A549 (cell line): Measurements from ENCODE around the gene ZNF507. TPM values are rescaled to one million over a fixed set of nuclear protein-coding genes. Genes with fewer than 3 reads are reported as not detected.

Source experiments
- ATAC-seq, 2 experiments: fragments of 200-7000 bp in 1 of 2; fragments of >200 bp in 1 of 2; cut with Nextera tagmentation in 1 of 2; cut with Tn5 transposase in 1 of 2; 3 replicates each; pipeline versions ENCODE4 v1.8.0 to v1.9.1; 2018 to 2020; ENCODE audit warnings: mild to moderate bottlenecking in 1 of 2, moderate library complexity in 1 of 2
- CTCF ChIA-PET: fragments of 300-600 bp; sonication (Branson Sonifier 250); formaldehyde crosslinking; extraction: SDS; loops from one replicate; lab custom pipeline; 2021; ENCODE audit warnings: antibody characterized with exemption, inconsistent platforms; lab: Yijun Ruan, JAX
- POLR2A ChIA-PET: fragments of 350-600 bp; formaldehyde crosslinking; extraction: SDS; loops from one replicate; lab custom pipeline; 2021; ENCODE audit warnings: antibody characterized with exemption, inconsistent platforms; lab: Yijun Ruan, JAX
- DNase-seq, 2 experiments: peaks; one replicate each; pipeline versions ENCODE4 v3.0.0 to v3.0.0-alpha.2; 2011 to 2016; ENCODE audit warnings: low read depth in 1 of 2, low spot score in 1 of 2
- FAIRE-seq: peaks from 2 replicates; lab custom pipeline; 2011; peaks lifted over from hg19 to GRCh38; lab: Jason Lieb, UNC
- H3K27ac ChIP-seq, 2 experiments: fragments of >200 bp; sonication (Bioruptor Twin); formaldehyde crosslinking; 3 replicates each; pipeline ENCODE4 v1.5.1; 2016 to 2017
- H3K4me1 ChIP-seq: fragments of >200 bp; sonication (Bioruptor Twin); formaldehyde crosslinking; 3 replicates; pipeline ENCODE4 v1.6.1; 2016
- H3K4me2 ChIP-seq: fragments of >200 bp; sonication (Bioruptor Twin); formaldehyde crosslinking; 3 replicates; pipeline ENCODE4 v1.6.1; 2016
- H3K4me3 ChIP-seq: fragments of >200 bp; sonication (Bioruptor Twin); formaldehyde crosslinking; 3 replicates; pipeline ENCODE4 v1.5.1; 2016
- H3K9me3 ChIP-seq: fragments of >200 bp; sonication (Bioruptor Twin); formaldehyde crosslinking; 3 replicates; pipeline ENCODE4 v1.6.1; 2016
- ATOH8 ChIP-seq: fragments of 250-450 bp; sonication (Bioruptor Pico); IDR thresholded peaks from 2 replicates; pipeline ENCODE4 v1.5.0; 2020; ENCODE audit warnings: low read depth, mild to moderate bottlenecking, moderate library complexity
- BCL3 ChIP-seq: fragments of >200 bp; sonication (Bioruptor Twin); formaldehyde crosslinking; IDR thresholded peaks from 3 replicates; pipeline ENCODE4 v1.6.1; 2016
- BHLHE40 ChIP-seq: IDR thresholded peaks from 2 replicates; pipeline ENCODE4 v1.6.1; 2012; ENCODE audit warnings: low read depth, low read length, inconsistent platforms
- E2F6 ChIP-seq: IDR thresholded peaks from 2 replicates; pipeline ENCODE4 v1.6.1; 2012; ENCODE audit warnings: low read depth, borderline replicate concordance
- EHF ChIP-seq: fragments of 250-450 bp; sonication (Bioruptor Pico); IDR thresholded peaks from 2 replicates; pipeline ENCODE4 v1.5.0; 2020; ENCODE audit warnings: mild to moderate bottlenecking
- FOSL2 ChIP-seq, 2 experiments: fragments of 450-650 bp in 1 of 2; fragments of >200 bp in 1 of 2; sonication (Bioruptor Twin) in 1 of 2; formaldehyde crosslinking; IDR thresholded peaks; 2 replicates each; pipeline versions ENCODE4 v1.5.0 to v1.6.1; 2016 to 2020; ENCODE audit warnings: mild to moderate bottlenecking in 1 of 2, moderate library complexity in 1 of 2
- FOXS1 ChIP-seq: fragments of 250-450 bp; sonication (Bioruptor Pico); IDR thresholded peaks from 2 replicates; pipeline ENCODE4 v1.5.0; 2020; ENCODE audit warnings: mild to moderate bottlenecking, moderate library complexity
- GATA3 ChIP-seq: IDR thresholded peaks from 2 replicates; pipeline ENCODE4 v1.6.1; 2012; ENCODE audit warnings: borderline replicate concordance
- HOXB5 ChIP-seq: fragments of 250-450 bp; sonication (Bioruptor Pico); IDR thresholded peaks from 2 replicates; pipeline ENCODE4 v1.5.0; 2020; ENCODE audit warnings: mild to moderate bottlenecking, moderate library complexity
- JUN ChIP-seq, 2 experiments: fragments of >200 bp; sonication (Bioruptor Twin); formaldehyde crosslinking; IDR thresholded peaks; 2 replicates in 1 of 2; 3 replicates in 1 of 2; pipeline ENCODE4 v1.6.1; 2016 to 2017
- MAFK ChIP-seq: fragments of 450-650 bp; IDR thresholded peaks from 2 replicates; pipeline ENCODE4 v1.6.1; 2014; ENCODE audit not compliant: partially characterized antibody
- MAX ChIP-seq: IDR thresholded peaks from 2 replicates; pipeline ENCODE4 v1.6.1; 2012
- MAZ ChIP-seq: fragments of 150-350 bp; IDR thresholded peaks from 2 replicates; pipeline ENCODE4 v1.6.1; 2014; ENCODE audit warnings: antibody characterized with exemption, low read depth, low read length, borderline replicate concordance
- MYC ChIP-seq: IDR thresholded peaks from 2 replicates; pipeline ENCODE4 v1.6.1; 2012; ENCODE audit warnings: mild to moderate bottlenecking, inconsistent platforms, low read length, improper control_type of control experiment, borderline replicate concordance
- PHF8 ChIP-seq: fragments of 200-600 bp; sonication (generic); IDR thresholded peaks from 2 replicates; pipeline ENCODE4 v1.6.1; 2016; ENCODE audit warnings: low read depth, mild to moderate bottlenecking, antibody characterized with exemption, moderate library complexity, borderline replicate concordance
- POLR2A ChIP-seq: IDR thresholded peaks from 2 replicates; pipeline ENCODE4 v1.6.1; 2012; ENCODE audit warnings: mild to moderate bottlenecking, low read length
- RARB ChIP-seq: fragments of 250-450 bp; sonication (Bioruptor Pico); IDR thresholded peaks from 2 replicates; pipeline ENCODE4 v1.8.0; 2021; ENCODE audit warnings: mild to moderate bottlenecking, moderate library complexity
- RFX5 ChIP-seq: fragments of 450-650 bp; IDR thresholded peaks from 2 replicates; pipeline ENCODE4 v1.7.1; 2014; ENCODE audit warnings: antibody characterized with exemption, mild to moderate bottlenecking, moderate library complexity
- SMC3 ChIP-seq: fragments of >200 bp; sonication (Bioruptor Twin); formaldehyde crosslinking; IDR thresholded peaks from 3 replicates; pipeline ENCODE4 v1.6.1; 2018; ENCODE audit warnings: inconsistent platforms
- TFCP2L1 ChIP-seq: fragments of 250-450 bp; sonication (Bioruptor Pico); IDR thresholded peaks from 2 replicates; pipeline ENCODE4 v1.5.0; 2021; ENCODE audit warnings: mild to moderate bottlenecking
- TP53 ChIP-seq: fragments of 250-450 bp; sonication (Bioruptor Pico); IDR thresholded peaks from 2 replicates; pipeline ENCODE4 v1.5.0; 2021; ENCODE audit warnings: mild to moderate bottlenecking, moderate library complexity
- USF2 ChIP-seq: fragments of 450-650 bp; IDR thresholded peaks from 2 replicates; pipeline ENCODE4 v1.6.1; 2014; ENCODE audit warnings: antibody characterized with exemption
- ZC3H11A ChIP-seq: fragments of 450-650 bp; IDR thresholded peaks from 2 replicates; pipeline ENCODE4 v1.6.1; 2014; ENCODE audit warnings: antibody characterized with exemption, mild to moderate bottlenecking
- ZFP36 ChIP-seq: fragments of 450-650 bp; IDR thresholded peaks from 2 replicates; pipeline ENCODE4 v1.6.1; 2014; ENCODE audit warnings: borderline replicate concordance; ENCODE audit not compliant: partially characterized antibody
- ZSCAN20 ChIP-seq: fragments of 250-450 bp; sonication (Bioruptor Pico); IDR thresholded peaks from 2 replicates; pipeline ENCODE4 v1.8.0; 2022; ENCODE audit warnings: mild to moderate bottlenecking, moderate library complexity
- WGBS: methylation state at CpG from one replicate; pipeline ENCODE4 v1.1.6; 2017; ENCODE audit errors: missing lambda C conversion rate; 5-methylcytosine and 5-hydroxymethylcytosine counted together
- polyA plus RNA-seq, 4 experiments: library from polyadenylated mRNA; depleted of rRNA in 3 of 4; stranded (reverse); fragments of >200 nt; fragmentation: RNase III in 1 of 4; extraction: RNeasy Plus Mini Kit Qiagen cat#74134 plus additional on column Dnase treatment in 1 of 4; gene quantifications; 2 replicates in 3 of 4; 3 replicates in 1 of 4; pipeline ENCODE4 v1.2.3, GENCODE V29; 2011 to 2017
- TF ChIP-seq, protein P1 (sequence below): IDR thresholded peaks from 2 replicates; pipeline ENCODE4 v1.6.1; 2012

Gene ZNF507
- polyA plus RNA-seq, 2 of the 4 experiments (the other 2 are of a cell fraction) = 14.6 to 49.8 TPM

DNA sequence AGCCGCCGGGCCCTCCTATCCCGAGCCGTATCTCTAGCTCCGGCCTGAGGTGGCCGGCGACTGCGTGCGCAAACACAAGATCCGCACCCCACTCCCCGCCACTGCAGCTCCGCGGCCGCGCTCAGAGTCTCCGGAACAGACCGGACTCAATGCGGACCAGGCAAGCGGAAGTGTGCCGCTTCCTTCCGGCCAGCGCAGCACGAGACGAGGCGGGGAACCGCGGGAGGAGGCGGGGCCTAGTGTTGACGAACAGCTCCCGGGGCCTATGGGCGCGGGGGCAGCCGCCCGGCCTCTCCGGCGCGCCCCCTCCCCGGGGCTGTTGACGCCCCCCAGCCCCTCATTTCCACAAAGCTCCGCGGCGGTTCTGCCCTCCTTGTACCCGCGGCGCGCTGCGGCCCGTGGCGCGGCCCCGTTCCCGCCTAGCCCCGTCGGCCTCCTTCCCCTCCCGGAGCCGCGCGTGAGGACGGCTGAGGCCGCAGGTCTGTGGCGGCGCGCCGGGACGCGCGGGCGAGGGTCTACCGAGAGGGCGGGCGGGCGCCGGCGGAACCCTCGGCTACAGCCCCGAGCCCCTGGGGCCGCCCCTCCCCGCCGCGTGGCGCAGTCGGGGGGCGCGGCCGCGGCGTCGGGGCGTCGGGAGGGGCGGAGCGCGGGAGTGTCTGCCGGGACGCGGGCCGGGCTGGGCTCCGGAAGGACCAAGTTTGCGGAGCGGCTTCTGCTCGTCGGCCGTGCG is 60.2 kb downstream of the ZNF507 start, which contains the start of gene DPY19L3:
TSS of gene DPY19L3 (plus strand) at position 340 of the 730 bp plus-strand sequence. CDS start 2,484 bp downstream, outside the sequence.
- TF ChIP-seq TP53 (CRISPR knock-in tag) (peak; percentile 96; the same call in 1 of the 2 replicates), RARB (CRISPR knock-in tag) (0 out of 2 replicates have a peak, but pooled peaks have one; percentile 64), FOXS1 (CRISPR knock-in tag) (no peak), BHLHE40 (peak; percentile 100), POLR2A (peak; percentile 97), JUN (IDR thresholded peaks at IDR 0.05) (peak; percentile 95 to 99), SMC3 (no peak; the same call in 1 of the 3 replicates), MAX (peak; percentile 97), TFCP2L1 (CRISPR knock-in tag) (0 out of 2 replicates have a peak, but pooled peaks have one; percentile 69), BCL3 (peak; percentile 94), GATA3 (peak; percentile 25; the same call in 1 of the 2 replicates), ZSCAN20 (no peak), MAFK (no peak), E2F6 (peak; percentile 66), PHF8 (peak; percentile 93; the same call in 1 of the 2 replicates), ZC3H11A (no peak), RFX5 (0 out of 2 replicates have a peak, but pooled peaks have one; percentile 22), FOSL2 (IDR thresholded peaks at IDR 0.05) (no peak), FOSL2 (CRISPR knock-in tag; IDR thresholded peaks at IDR 0.05) (0 out of 2 replicates have a peak, but pooled peaks have one; percentile 1), EHF (CRISPR knock-in tag) (peak; percentile 35; the same call in 1 of the 2 replicates), ZFP36 (no peak), ATOH8 (0 out of 2 replicates have a peak, but pooled peaks have one; percentile 43), MYC (peak; percentile 92), MAZ (peak; percentile 95), HOXB5 (0 out of 2 replicates have a peak, but pooled peaks have one; percentile 14), USF2 (peak; percentile 53; the same call in 1 of the 2 replicates)
- TF ChIP-seq, protein P1, sequence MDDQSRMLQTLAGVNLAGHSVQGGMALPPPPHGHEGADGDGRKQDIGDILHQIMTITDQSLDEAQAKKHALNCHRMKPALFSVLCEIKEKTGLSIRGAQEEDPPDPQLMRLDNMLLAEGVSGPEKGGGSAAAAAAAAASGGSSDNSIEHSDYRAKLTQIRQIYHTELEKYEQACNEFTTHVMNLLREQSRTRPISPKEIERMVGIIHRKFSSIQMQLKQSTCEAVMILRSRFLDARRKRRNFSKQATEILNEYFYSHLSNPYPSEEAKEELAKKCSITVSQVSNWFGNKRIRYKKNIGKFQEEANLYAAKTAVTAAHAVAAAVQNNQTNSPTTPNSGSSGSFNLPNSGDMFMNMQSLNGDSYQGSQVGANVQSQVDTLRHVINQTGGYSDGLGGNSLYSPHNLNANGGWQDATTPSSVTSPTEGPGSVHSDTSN = peak; percentile 96
- FAIRE-seq (peak; percentile 85), DNase-seq (peak; percentile 98 to 99), ATAC-seq (peak; percentile 97 to 98)
- no peaks in the 10 kb centered on the region for H3K9me3 ChIP-seq
- H3K27ac ChIP-seq = peak within 1 kb of the TSS; percentile 94 to 97
- POLR2A ChIA-PET = interaction anchor here (0.6 to 2.1 kb wide), 38 partner anchors 8 to 1738 kb away, joined by 3 to 36 read pairs (median 4); partner anchors contain the start of genes ANKRD27, PDCD5, RGS9BP and ZNF507
- CTCF ChIA-PET = interaction anchor here (0.7 to 2.2 kb wide), 7 partner anchors 12 to 164 kb away, joined by 3 to 9 read pairs (median 3); no protein-coding TSS in a partner anchor
- 1% methylated on average over 38 of the region's 104 CpGs for WGBS
- H3K4me2 ChIP-seq = peak within 1 kb of the TSS; percentile 83
- H3K4me3 ChIP-seq = peak within 1 kb of the TSS; percentile 84
- peaks cover 24% of the 10 kb centered on the region for H3K4me1 ChIP-seq
